A204.1 (cell line): ENCODE data around the gene FAM120A.

Experiments used
- FAIRE-seq: peaks from 2 replicates; lab custom pipeline; 2012; peaks lifted over from hg19 to GRCh38; lab: Jason Lieb, UNC

The FAM120A gene

DNA sequence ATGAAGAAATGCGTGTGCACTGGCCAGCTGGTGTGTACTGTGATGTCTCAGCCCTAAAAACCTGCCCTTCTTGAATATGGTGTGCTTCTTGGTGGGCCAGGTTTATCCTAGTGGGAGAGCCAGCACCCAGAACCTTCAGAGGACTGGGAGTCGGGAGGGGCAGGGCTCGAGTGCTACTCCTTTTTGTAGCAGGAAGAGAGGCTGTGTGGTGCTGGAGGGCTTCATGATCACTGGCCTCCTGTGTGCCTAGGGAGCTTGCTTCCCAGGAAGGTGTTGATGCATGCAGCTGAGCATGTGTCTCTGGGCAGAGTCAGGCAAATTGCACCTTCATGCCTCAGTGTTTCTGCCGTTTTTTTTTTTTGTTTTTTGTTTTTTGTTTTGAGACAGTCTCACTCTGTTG is 144.9 kb downstream of the FAM120A start:
- no peak for FAIRE-seq

DNA sequence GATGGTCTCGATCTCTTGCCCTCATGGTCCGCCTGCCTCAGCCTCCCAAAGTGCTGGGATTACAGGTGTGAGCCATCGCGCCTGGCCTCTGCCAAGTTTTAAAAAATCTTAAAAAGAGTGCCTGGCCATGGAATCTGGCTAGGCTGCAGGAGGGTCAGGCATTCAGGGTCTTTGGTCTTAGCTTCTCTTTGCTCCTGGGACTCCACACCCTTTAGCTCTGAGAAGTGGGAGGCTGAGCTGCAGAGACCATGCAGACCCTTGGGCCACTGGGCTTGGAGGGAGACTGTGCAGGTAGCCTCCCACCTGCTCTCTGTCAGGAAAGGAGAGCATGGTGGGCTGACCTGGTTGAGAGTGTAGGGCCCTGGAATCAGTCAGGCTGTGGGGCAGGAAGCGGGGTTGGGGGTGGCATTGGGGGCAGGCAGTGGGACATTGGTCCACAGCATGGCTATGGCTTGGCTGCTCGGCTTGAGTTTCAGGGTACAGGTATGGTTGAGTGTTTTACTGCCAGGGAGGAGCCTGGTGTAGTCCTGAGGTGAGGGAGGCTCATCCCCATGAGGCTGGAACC is 145.7 kb downstream of the FAM120A start:
- no peak for FAIRE-seq

DNA sequence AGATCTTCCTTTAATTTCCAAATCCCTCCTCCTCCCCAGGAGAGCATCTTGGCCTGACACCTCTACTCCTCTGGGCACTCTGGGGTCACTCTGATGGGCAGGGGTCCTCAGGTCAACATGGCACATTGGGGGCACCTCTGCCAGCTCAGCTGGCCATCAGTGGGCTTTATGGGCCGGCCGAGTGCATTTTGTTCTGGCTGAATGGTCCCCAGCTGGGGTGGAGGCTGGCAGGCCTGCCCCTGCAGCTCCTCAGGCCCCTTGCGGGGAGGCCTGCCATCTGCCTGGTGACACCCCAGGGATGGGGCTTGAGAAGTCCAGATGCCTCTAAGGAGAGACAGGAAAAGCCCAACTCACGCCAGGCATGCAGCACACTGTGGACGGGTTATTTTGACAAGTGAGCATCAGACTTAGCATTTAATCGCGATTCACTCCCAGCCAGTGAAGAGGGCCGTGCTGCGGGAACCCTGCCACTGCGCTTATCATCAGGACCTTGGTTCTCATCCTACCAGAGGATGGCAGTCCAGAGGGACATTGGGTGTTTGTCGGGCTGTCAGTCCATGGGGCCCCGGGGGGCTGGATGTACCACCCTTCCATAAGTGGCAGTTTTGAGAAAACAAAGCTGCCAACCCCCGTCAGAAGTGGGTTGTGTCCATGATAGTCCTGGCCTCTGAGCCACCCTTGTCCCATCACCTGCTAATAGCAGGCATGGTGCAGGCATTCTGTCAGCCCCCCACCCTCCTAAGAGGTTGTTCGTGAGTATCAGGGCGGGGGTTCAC is 146.6 kb downstream of the FAM120A start:
- no peak for FAIRE-seq

DNA sequence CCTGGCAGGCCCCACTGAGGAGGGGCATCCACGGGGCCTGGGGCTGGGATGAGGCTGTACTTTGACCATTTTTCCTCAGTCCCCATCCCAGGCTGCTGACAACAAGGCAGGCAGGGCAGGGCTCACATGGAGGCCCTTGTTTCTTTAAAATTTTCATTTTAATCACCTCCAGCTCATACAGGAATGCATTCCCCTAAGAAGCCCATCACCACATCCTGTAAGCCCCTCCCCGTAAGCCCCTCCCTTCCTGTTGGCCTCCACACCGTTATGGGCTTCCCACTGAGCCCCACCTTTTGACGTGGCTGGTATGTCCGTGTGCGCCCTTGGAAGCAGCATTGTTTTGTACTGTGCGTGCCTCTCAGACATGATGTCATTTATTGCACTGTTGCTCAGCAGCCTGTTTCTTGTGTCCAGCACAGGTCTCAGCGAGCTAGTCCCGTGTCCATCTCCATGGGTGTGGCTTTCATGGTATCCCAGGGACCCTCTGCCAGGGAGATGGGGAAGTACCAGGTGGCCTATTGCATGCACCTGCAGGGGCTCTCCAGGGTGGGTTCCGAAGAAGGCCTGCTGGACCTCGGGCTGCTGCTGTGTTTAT is 147.3 kb downstream of the FAM120A start:
- FAIRE-seq = no peak

DNA sequence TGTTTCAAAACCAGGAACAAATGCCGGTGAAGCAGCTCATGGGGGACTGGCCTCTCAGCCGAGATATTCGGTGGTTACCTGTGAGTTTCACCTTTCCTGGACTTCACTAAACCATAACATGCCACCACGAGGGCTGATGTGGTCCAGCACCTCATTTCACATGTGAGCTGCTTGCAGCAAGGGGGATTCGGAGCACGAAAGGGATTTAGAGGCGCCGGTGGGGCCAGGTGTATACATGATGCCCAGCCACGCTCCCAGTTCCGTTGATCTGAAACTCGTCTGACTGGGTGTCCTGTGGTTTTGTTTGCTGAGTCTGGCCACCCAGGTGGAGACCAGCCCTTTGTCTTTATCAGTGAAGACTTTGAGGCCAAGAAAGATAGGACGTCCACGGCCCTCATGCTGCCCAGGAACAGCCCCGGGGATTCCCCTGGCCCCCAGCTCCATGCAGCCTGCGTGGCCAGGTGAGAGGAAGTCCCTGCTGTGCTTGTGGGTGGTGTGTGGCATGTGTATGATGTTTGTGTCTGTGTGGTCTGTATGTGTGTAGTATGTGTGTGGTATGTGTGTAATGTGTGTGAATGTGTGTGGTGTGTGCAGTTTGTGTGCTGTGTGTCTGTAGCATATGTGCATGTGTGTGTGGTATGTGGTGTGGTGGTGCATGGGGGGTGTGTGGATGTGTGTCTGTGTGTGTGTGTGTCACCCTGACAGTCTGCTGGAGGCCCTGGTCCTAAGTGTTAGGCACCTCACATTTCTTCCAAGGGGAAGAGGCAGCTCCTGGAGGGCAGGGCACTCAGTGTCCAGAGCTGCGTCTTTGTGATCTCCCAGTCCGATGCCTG is 148.3 kb downstream of the FAM120A start:
- no peak for FAIRE-seq

DNA sequence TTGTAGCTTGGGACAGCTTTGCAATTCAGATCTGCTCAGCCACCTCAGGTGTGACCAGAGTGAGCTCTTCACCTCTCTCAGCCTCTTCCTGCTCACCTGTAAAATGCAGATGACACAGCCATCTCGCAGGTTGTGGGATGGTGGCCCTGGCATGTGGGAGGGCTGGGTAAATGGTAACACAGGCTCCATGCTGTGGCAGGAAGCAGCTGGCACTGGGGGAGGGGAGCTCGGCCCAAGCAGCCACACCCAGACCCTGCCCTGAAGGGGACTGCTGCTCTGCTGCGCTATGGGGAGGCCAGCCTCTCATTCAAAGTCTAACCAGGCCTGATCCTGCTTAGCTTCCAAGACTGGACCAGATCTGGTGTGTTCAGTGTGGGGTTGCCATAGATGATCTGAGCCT is 149.0 kb downstream of the FAM120A start:
- FAIRE-seq = no peak

DNA sequence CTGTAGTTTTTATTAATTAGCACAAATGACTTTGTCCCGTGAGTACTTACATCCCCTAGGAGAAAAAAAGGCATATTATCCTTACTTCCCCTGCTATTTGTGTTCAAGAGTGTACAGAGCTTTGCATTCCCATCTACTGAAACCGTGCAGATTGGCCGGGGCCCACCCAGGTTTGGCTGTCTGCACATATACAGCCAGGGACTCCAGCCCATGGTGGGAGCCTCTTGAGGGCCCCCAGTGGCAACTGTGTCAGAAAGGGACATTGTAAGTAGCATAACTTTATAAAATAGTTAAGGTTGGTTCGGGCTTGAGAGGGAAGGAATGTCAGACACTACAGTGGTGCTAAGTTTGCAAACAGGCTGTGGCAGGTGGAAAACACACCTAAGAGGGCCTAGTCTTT is 149.6 kb downstream of the FAM120A start:
- FAIRE-seq = no peak

DNA sequence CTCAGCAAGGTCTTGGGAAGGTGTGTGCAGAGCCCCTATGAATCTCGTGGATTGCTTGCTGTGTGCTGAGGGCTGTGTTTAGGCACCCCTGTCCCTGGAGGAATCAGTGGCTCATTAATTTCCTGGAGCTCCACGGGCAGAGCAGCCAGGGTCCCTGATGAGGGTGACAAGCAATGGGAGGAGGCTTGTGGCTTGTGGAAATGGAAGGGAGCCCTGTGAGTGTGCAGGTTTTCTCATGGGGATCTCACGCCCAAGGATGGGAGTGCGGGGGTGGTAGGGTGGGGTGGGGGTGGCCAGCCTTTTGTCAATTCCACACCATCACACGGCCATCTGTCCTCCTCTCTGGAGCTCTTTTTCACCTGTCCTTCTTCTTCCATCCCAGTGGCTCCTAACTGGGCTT is 150.2 kb downstream of the FAM120A start:
- FAIRE-seq = no peak

DNA sequence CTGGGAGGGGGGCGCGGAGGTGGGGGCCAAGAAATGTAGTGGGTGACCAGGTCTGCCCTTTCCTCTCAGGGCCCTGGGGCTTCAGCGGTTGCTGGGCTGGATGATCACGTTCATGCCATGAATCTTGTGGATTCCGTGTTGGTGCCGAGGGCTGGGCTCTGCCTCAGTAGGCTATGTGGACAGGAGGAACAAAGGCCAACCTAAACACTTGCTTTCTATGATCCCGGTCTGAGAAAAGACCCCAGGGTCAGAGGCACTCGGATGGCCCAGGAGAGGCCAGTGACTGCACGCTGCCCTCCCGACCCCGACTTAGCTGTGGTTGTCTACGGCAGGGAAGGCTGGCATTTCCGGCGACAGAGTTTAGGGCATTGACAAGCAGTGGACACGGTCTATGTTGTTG is 151.5 kb downstream of the FAM120A start:
- no peak for FAIRE-seq

DNA sequence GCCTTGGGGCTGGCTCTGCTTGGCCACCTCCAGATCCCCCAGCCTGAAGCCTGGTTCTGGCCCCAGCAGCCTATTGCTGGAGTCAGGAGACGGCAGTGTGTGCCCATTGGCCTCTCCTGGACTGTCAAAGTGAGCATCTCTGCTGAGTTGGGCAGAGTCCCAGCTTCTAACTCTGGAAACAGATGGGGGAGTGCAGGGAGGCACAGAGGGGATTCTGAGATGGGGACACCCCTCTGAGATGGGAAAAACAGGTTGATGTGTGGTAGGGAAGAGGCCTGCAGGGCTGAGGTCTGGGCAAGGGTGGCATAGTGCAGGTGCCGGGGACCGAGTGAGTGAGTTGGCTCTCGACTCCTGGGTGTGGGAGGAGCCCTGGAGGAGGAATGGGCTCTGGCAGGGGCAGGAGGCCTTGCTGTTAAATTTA is 152.4 kb downstream of the FAM120A start:
- no peak for FAIRE-seq

DNA sequence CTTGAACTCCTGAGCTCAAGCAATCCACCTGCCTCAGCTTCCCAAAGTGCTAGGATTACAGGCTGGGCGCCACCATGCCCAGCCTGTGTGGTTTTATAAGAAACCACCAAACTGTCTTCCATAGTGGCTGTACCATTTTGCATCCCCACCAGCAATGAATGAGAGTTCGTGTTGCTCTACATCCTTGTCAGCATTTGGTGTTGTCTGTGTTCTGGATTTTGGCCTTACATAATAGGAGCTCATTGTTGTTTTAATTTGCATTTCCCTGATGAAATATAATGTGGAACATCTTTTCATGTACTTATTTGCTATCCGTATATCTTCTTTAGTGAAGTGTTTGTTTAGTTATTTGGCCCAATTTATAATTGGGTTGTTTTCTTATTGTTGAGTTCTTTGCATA is 154.7 kb downstream of the FAM120A start:
- no peak for FAIRE-seq

DNA sequence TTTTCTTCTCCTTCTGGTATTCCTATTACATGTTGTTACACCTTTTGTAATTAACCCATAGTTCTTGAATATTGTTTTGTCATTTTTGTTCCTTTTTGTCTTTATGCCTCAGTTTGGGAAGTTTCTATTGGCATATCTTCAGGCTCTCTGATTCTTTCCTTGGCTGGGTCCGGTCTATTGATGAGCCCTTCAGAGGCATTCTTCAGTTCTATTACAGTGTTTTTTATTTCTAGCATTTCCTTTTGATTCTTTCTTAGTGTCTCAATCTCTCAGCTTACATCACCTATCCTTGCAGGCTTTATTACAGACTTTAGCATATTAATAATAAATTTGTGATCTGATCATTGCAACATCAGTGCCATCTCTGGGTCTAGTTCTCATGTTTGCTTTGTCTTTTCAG is 158.7 kb downstream of the FAM120A start:
- FAIRE-seq = no peak

DNA sequence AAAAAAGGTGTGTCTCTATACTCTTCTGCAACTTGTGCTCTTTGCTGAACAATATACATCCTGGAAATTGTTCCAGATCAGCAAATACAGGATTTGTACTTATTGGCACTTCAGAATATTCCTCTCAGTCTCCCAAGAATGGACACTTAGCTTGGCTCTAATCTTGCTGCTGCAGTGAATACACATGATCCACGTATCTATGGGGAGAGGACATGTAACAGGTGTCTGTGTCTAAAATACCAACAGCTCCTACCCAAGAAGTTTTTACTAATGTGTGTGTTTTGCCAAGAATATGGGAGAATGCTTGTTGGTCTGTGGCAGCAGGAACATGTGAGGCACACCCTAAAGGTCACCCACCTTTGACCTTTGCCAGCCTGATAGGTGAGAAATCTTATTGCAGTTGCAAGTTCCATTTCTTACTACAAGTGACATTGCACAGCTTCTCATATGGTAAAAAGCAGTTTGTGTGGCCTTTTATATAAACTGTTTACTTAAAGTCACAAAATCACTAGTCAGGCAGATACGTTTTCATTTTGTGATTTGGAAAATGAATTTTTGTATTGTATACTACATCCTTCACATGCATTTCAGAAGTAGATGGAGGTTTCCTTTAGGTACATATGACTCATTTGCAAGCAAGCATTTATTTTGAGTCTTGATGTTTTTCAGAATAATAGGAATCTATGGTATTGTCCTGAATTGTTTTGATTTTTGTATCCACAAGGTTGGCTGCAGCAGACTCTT is 160.7 kb downstream of the FAM120A start:
- FAIRE-seq = no peak

DNA sequence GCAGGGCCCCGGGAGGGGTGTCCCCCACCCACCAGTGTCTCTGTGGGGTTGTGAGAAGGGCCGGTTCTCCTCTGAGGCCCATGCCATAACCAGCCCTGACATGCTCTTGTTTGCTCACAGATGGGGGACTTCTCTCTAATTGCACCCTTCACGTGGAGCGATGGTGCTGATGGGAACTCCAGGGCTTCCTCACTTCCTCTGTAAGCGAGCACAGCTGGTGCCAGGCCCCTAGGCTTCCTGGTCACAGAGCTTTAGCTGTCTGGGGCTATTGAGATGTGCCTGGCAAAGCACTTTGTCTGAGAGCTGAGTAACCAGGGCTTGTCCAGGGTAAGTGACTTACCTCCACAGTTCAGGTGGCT is 161.3 kb downstream of the FAM120A start:
- no peak for FAIRE-seq

DNA sequence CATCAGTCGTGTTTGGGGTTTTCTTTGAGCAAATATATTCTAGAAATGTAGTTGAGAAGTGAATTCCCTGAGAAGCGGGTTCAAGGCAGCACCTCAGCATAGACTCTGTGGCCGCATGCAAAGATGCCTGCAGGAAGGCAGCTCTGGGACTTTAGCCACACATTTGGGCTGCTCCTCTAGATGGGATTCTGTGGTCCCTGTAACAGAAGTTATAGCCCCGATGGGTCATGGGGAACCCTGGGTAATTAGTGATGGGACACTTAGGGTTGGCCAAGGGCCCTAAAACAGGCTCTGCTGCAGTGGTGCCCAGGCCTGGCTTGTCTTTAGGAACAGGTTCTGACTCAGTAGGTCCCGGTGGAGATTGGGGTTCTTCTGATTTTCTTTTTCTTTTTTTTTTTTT is 161.7 kb downstream of the FAM120A start:
- FAIRE-seq = no peak

DNA sequence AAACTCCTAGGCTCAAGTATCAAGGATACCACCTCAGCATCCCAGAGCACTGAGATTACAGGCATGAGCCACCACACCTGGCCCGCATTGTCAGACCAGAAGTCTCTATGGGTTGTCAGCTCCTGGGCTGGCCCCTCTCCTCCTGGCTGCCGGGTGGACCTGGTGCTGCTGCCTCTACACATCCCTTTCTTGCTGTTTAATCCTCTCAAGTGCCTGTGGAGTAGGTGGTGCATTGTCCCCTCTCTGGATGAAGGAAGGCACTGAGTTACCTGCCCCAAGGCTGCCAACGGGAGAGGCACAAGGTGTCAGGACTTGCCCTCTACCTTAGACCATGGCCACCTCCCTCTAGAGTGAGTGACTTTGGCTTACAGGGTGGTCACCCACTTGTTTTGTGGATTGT is 162.3 kb downstream of the FAM120A start:
- FAIRE-seq = no peak

DNA sequence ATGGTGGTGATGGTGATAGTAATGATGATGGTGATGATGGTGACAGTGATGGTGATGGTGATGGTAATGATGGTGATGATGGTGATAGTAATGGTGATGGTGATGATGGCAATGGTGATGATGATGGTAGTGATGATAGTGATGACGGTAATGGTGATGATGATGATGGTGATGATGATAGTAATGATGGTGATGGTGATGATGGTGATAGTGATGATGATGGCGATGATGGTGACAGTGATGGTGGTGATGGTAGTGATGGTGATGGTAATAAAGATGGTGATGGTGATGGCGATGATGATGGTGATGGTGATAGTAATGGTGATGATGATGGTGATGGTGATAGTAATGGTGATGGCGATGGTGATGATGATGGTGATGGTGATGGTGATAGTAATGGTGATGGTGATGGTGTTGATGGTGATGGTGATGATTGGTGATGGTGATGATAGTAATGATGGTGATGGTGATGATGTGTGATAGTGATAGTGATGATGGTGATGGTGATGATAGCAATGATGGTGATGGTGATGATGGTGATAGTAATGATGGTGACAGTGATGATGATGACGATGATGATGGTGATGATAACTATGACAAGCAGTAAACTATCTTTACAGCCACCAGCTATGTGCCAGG is 163.5 kb downstream of the FAM120A start:
- FAIRE-seq = no peak
